ENCODE data around the gene RPL18A. TPM values are rescaled to one million over a fixed set of nuclear protein-coding genes. Genes with fewer than 3 reads are reported as not detected.
A peak's percentile ranks its signal among the peaks of the same experiment; 100 is the strongest.

Gene RPL18A
- total and polyA plus RNA-seq, 2 of the 13 experiments (the other 11 are each of a cell fraction or from before 2014, with no cell fraction given) = 1,471 to 2,004 TPM

- 0 out of 2 replicates have a peak, but pooled peaks have one; percentile 50 for TF ChIP-seq CREB3 (CRISPR knock-in tag; IDR thresholded peaks at IDR 0.05)
- TF ChIP-seq MTF2 (CRISPR knock-in tag; IDR thresholded peaks at IDR 0.05; ENCODE audit: borderline replicate concordance) = no peak
- TF ChIP-seq KLF6 (CRISPR knock-in tag; IDR thresholded peaks at IDR 0.05) = peak; percentile 88
- no peak for TF ChIP-seq FOXJ3 (CRISPR knock-in tag; IDR thresholded peaks at IDR 0.05; ENCODE audit: borderline replicate concordance)
- no peak for TF ChIP-seq STAT6 (CRISPR knock-in tag; IDR thresholded peaks at IDR 0.05; ENCODE audit: borderline replicate concordance)
- TF ChIP-seq ZNF761 (CRISPR knock-in tag; conservative IDR thresholded peaks at IDR 0.05) = no peak
- no peak for TF ChIP-seq ZNF350 (CRISPR knock-in tag; IDR thresholded peaks at IDR 0.05; ENCODE audit: borderline replicate concordance, low read depth)
- TF ChIP-seq ZNF230 (CRISPR knock-in tag; IDR thresholded peaks at IDR 0.05) = no peak
- TF ChIP-seq ZFP82 (CRISPR knock-in tag; IDR thresholded peaks at IDR 0.05; ENCODE audit: borderline replicate concordance) = no peak
- no peak for TF ChIP-seq PHB2 (IDR thresholded peaks at IDR 0.05; ENCODE audit: partially characterized antibody)
- no peak for TF ChIP-seq CHD4 (IDR thresholded peaks at IDR 0.05; ENCODE audit: borderline replicate concordance, low read length)
- TF ChIP-seq PRDM15 (CRISPR knock-in tag; IDR thresholded peaks at IDR 0.05) = no peak
- TF ChIP-seq CBX1 (IDR thresholded peaks at IDR 0.05; ENCODE audit: low read depth) = no peak
- no peak for TF ChIP-seq SRSF4 (IDR thresholded peaks at IDR 0.05; ENCODE audit: low read depth, low read length, poor library complexity, severe bottlenecking)
- no peak for TF ChIP-seq ZNF234 (CRISPR knock-in tag; conservative IDR thresholded peaks at IDR 0.05)
- TF ChIP-seq PCBP1 (IDR thresholded peaks at IDR 0.05; ENCODE audit: borderline replicate concordance, low read depth, low read length) = no peak
- peak; percentile 84 to 99 for TF ChIP-seq REST (IDR thresholded peaks at IDR 0.05; ENCODE audit: borderline replicate concordance in 1 of 2, low read depth in 1 of 2, low read length in 2 of 2)
- TF ChIP-seq ERF (CRISPR knock-in tag; IDR thresholded peaks at IDR 0.05) = peak; percentile 84
- TF ChIP-seq SMARCC2 (IDR thresholded peaks at IDR 0.05) = no peak
Observed at GRCh38 chr19:17889609-17890214, 30.0 kb downstream of the RPL18A start (continued).

Data from HepG2 (cell line).